Measurements from ENCODE around the gene CCDC90B. TPM values are rescaled to one million over a fixed set of nuclear protein-coding genes. Genes with fewer than 3 reads are reported as not detected.

CCDC90B gene
- total and polyA plus RNA-seq, 2 donors (not counting 3 experiments of a cell fraction or from before 2014, with no cell fraction given) = 24.3 to 45.8 TPM

DNA sequence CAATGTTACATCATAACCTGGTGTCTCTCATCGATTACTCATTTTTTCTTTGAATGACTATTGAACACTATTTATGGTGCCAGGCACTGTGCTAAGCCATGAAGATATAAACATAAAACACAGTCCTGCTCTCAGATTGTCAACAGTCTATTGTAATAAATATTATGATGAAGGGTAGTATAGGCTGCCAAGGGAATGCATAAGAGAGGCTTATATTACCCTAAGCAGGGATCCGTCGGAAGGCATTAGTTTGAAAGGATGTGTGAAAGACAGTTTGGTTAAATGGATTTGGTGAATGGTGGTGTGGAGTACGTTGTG is 7.2 kb upstream of the CCDC90B start:
- Histone ChIP-seq H3K4me2 (ENCODE audit: insufficient read depth, low read length) (no peak overlapping the region), H3K79me2 (ENCODE audit: control insufficient read depth, insufficient read depth, low read length) (no peaks in the 10 kb centered on the region), H3K4me1 (ENCODE audit: control insufficient read depth, extremely low read depth, insufficient read depth, low read length) (no peaks in the 10 kb centered on the region), H3K4me3 (replicated peaks in 1 of 3; ENCODE audit: insufficient read depth in 1 of 3, low read depth in 1 of 3, low read length in 3 of 3) (no peak overlapping the region), H3K9me3 (replicated peaks; ENCODE audit: control insufficient read depth, insufficient read depth, low read length) (no peaks in the 10 kb centered on the region), H3K36me3 (ENCODE audit: control insufficient read depth in 2 of 2, extremely low read depth in 1 of 2, insufficient read depth in 2 of 2, low read length in 2 of 2) (no peaks in the 10 kb centered on the region), H2AFZ (ENCODE audit: low read depth, low read length) (no peak overlapping the region), H4K20me1 (replicated peaks; ENCODE audit: control insufficient read depth, extremely low read depth, insufficient read depth, low read length) (no peaks in the 10 kb centered on the region), H3K9ac (replicated peaks; ENCODE audit: extremely low read depth, insufficient read depth, low read length) (no peak overlapping the region), H3K27ac (ENCODE audit: insufficient read depth, low read depth, low read length) (no peak overlapping the region), H3K27me3 (ENCODE audit: control insufficient read depth in 2 of 2, insufficient read depth in 2 of 2, low read length in 2 of 2) (peaks cover 4 to 9% of the 10 kb centered on the region in 2 experiments), H3K9me1 (replicated peaks; ENCODE audit: control insufficient read depth, extremely low read depth, insufficient read depth, low read length) (no peaks in the 10 kb centered on the region)
- intact Hi-C loops (cut with micrococcal nuclease) = loop anchor here (1.0 kb wide), 3 partner anchors 431 to 527 kb away; no protein-coding TSS in a partner anchor
- no TSS peak for BruUV-seq (replicated peaks)
- CTCF ChIA-PET = interaction anchor here (0.9 to 3.4 kb wide), 31 partner anchors 9 to 598 kb away, joined by 3 to 113 read pairs (median 5); no protein-coding TSS in a partner anchor
- dilution Hi-C loops (cut with MboI; ENCODE audit: extremely low pct_ligation_motif_present, low sequenced_read_pairs) = no loop called here
- POLR2A ChIA-PET = no interaction called here
- FAIRE-seq (no peak), DNase-seq (ENCODE audit: low read depth, low spot score) (no peak)
- TF ChIP-seq POLR2AphosphoS5 (IDR thresholded peaks at IDR 0.05; ENCODE audit: insufficient read depth, low read depth, low read length) = no peak
- no peak for TF ChIP-seq MYC (IDR thresholded peaks at IDR 0.05; ENCODE audit: low read depth, low read length)
- TF ChIP-seq JUN (IDR thresholded peaks at IDR 0.05; ENCODE audit: borderline replicate concordance, insufficient read depth, insufficient read length, low read depth) = no peak
- TF ChIP-seq, protein P1, sequence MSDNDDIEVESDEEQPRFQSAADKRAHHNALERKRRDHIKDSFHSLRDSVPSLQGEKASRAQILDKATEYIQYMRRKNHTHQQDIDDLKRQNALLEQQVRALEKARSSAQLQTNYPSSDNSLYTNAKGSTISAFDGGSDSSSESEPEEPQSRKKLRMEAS (IDR thresholded peaks at IDR 0.05; ENCODE audit: insufficient read depth, insufficient read length) = no peak
- no peak for TF ChIP-seq GATA2 (IDR thresholded peaks at IDR 0.05; ENCODE audit: insufficient read depth, insufficient read length, low read depth, low read length)
- TF ChIP-seq FOS (IDR thresholded peaks at IDR 0.05; ENCODE audit: borderline replicate concordance, insufficient read depth, low read length) = no peak
- TF ChIP-seq CTCF (IDR thresholded peaks at IDR 0.05; ENCODE audit: extremely low read depth in 1 of 2, insufficient read depth in 1 of 2, low read depth in 1 of 2, low read length in 2 of 2) = no peak
